CD4-positive, CD25-positive, alpha-beta regulatory T cell (primary cell): Measurements from ENCODE around the gene ANAPC15. TPM values are rescaled to one million over a fixed set of nuclear protein-coding genes. Genes with fewer than 3 reads are reported as not detected.

ENCODE experiments used
- ATAC-seq, 2 donors: fragments of 150-1000 bp; cut with Tn5 transposase; one replicate each; pipeline ENCODE4 v1.10.0; 2021; ENCODE audit warnings: low read depth in 2 of 2, moderate number of reproducible peaks in 2 of 2, moderate library complexity in 1 of 2
- DNase-seq, 3 donors: peaks; one replicate each; pipeline versions ENCODE4 v3.0.0 to v3.0.0-alpha.2; 2012 to 2022; ENCODE audit warnings: mixed read lengths in 1 of 3
- H3K27ac ChIP-seq: one replicate; pipeline ENCODE4 v1.7.0; 2013; ENCODE audit warnings: mild to moderate bottlenecking, low read length; ENCODE audit not compliant: insufficient read depth, poor library complexity, severe bottlenecking
- H3K27me3 ChIP-seq: one replicate; pipeline ENCODE4 v1.7.0; 2013; ENCODE audit warnings: low read length; ENCODE audit not compliant: control insufficient read depth, insufficient read depth
- H3K36me3 ChIP-seq: one replicate; pipeline ENCODE4 v1.7.0; 2013; ENCODE audit warnings: mild to moderate bottlenecking, low read length, moderate library complexity; ENCODE audit not compliant: control insufficient read depth, insufficient read depth
- H3K4me1 ChIP-seq: 2 replicates; pipeline ENCODE4 v1.7.0; 2013; ENCODE audit warnings: mild to moderate bottlenecking, low read length; ENCODE audit not compliant: insufficient read depth, control insufficient read depth, poor library complexity, severe bottlenecking
- H3K4me3 ChIP-seq: one replicate; pipeline ENCODE4 v1.7.0; 2013; ENCODE audit warnings: low read depth, mild to moderate bottlenecking, low read length, moderate library complexity
- H3K9me3 ChIP-seq, 2 experiments: 1 replicate in 1 of 2; 2 replicates in 1 of 2; pipeline ENCODE4 v1.7.0; 2013; ENCODE audit warnings: low read length in 2 of 2, mild to moderate bottlenecking in 1 of 2, moderate library complexity in 1 of 2; ENCODE audit not compliant: control insufficient read depth in 2 of 2
- H3K27ac Mint-ChIP-seq, 3 donors: one replicate each; pipeline ENCODE4 v1.8.0; 2020 to 2022; ENCODE audit warnings: mild to moderate bottlenecking in 3 of 3, mixed read lengths in 3 of 3, moderate library complexity in 2 of 3
- H3K27me3 Mint-ChIP-seq: one replicate; pipeline ENCODE4 v1.8.0; 2022; ENCODE audit warnings: mild to moderate bottlenecking, mixed read lengths
- H3K36me3 Mint-ChIP-seq: one replicate; pipeline ENCODE4 v1.8.0; 2020; ENCODE audit warnings: mixed read lengths
- H3K4me1 Mint-ChIP-seq, 4 donors: one replicate each; pipeline ENCODE4 v1.8.0; 2020 to 2022; ENCODE audit warnings: mixed read lengths in 4 of 4, mild to moderate bottlenecking in 1 of 4
- H3K4me3 Mint-ChIP-seq, 4 donors: one replicate each; pipeline ENCODE4 v1.8.0; 2020 to 2022; ENCODE audit warnings: mild to moderate bottlenecking in 4 of 4, mixed read lengths in 4 of 4, moderate library complexity in 3 of 4
- H3K9me3 Mint-ChIP-seq, 7 donors: one replicate each; pipeline ENCODE4 v1.8.0; 2020 to 2022; ENCODE audit warnings: mixed read lengths in 7 of 7, mild to moderate bottlenecking in 3 of 7, moderate library complexity in 2 of 7
- polyA plus RNA-seq, 4 donors: library from polyadenylated mRNA; unstranded; fragments of 300-500 nt; fragmentation: Illumina TruSeq; gene quantifications; one replicate each; pipeline ENCODE4 v1.2.3, GENCODE V29; 2021
- total RNA-seq: library from RNA; stranded (reverse); gene quantifications from one replicate; pipeline ENCODE4 v1.2.3, GENCODE V29; 2022

ANAPC15 gene
- total and polyA plus RNA-seq, 5 donors from 2014 or later: 46.3 to 103 (median 96.7) TPM

DNA sequence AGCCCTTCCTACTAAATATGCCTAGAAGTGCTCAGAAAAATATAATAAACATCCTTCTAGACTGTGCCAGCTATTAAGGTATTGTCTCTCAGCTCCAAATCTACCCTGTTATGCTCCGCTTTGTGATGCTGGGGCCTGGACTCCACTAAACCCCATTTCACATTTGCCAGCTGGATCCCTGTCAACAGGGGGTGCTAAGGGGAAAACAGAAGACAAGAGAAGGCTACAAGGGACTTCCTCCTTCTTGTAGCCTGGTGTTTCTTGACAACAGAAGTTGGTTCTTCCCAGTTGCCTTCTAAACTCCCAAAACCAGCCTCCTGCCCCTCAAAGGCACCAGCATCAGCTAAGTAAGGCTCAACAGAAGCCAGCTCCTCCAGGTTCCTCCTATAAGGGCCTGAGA is 37.4 kb downstream of the ANAPC15 start:
- Mint-ChIP-seq H3K27ac (peak overlapping the region in 2 of 3 donors; percentile 43 to 85), H3K36me3 (peaks cover 18% of the 10 kb centered on the region), H3K27me3 (peaks cover 4% of the 10 kb centered on the region), H3K4me3 (peak overlapping the region in 1 of 4 donors; percentile 26), H3K4me1 (peaks cover 22 to 73% (median 53%) of the 10 kb centered on the region in 4 donors), H3K9me3 (no peaks in the 10 kb centered on the region)
- Histone ChIP-seq H3K4me1 (peaks cover 17% of the 10 kb centered on the region), H3K9me3 (no peaks in the 10 kb centered on the region), H3K36me3 (no peaks in the 10 kb centered on the region), H3K27me3 (no peaks in the 10 kb centered on the region), H3K4me3 (no peak overlapping the region), H3K27ac (no peak overlapping the region)
- DNase-seq: peak in 1 of 3 donors; percentile 22
- no peak for ATAC-seq

DNA sequence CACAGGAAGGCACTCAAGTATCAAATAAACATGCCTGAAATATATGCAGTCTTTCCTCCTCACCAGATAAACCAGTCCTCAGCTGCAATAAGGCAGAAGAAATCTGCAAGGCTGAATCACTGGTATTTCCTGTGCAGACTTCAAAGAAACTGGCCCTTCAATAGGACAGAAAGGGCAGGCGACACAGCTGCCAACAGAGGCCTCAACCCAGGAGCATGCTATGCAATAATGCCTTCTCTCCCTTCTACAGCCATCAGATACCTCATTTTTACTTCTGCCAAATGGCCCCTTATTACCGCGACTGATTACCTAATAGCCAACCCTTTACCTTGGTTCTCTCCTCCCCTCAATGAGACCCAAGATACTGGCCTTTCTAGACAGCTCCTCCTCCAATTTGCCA is 40.1 kb downstream of the ANAPC15 start:
- Mint-ChIP-seq H3K4me3 (peak overlapping the region in 1 of 4 donors; percentile 40), H3K27me3 (peaks cover 4% of the 10 kb centered on the region), H3K36me3 (peaks cover 31% of the 10 kb centered on the region), H3K27ac (peak overlapping the region; percentile 27 to 82 (median 41)), H3K9me3 (no peaks in the 10 kb centered on the region), H3K4me1 (peaks cover 31 to 69% (median 53%) of the 10 kb centered on the region in 4 donors)
- peak in 1 of 3 donors; percentile 55 for DNase-seq
- Histone ChIP-seq H3K4me3 (peak overlapping the region; percentile 29), H3K9me3 (no peaks in the 10 kb centered on the region), H3K27me3 (no peaks in the 10 kb centered on the region), H3K27ac (no peak overlapping the region), H3K4me1 (peaks cover 9% of the 10 kb centered on the region), H3K36me3 (no peaks in the 10 kb centered on the region)
- peak; percentile 63 to 66 for ATAC-seq

DNA sequence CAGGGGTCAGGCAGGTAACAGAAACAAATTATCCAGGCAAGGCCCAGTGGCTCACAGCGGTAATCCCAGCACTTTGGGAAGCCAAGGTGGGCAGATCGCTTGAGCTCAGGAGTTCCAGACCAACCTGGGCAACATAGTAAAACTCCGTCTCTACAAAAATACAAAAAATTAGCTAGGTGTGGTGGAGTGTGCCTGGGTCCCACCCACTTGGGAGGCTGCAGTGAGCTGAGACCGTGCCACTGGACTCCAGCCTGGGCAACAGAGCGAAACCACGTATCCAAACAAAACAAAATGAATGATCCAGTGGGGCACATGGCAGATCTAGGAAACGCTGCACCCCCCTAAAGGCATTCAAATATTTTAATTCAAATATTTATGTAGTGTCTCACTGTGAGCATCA is 42.0 kb downstream of the ANAPC15 start:
- Mint-ChIP-seq H3K9me3 (no peaks in the 10 kb centered on the region), H3K27ac (peak overlapping the region in 2 of 3 donors; percentile 35 to 83), H3K4me3 (no peak overlapping the region), H3K27me3 (peaks cover 4% of the 10 kb centered on the region), H3K4me1 (peaks cover 23 to 57% (median 44%) of the 10 kb centered on the region in 4 donors), H3K36me3 (peaks cover 32% of the 10 kb centered on the region)
- Histone ChIP-seq H3K9me3 (no peaks in the 10 kb centered on the region), H3K27ac (no peak overlapping the region), H3K36me3 (peaks cover 2% of the 10 kb centered on the region), H3K4me1 (peaks cover 9% of the 10 kb centered on the region), H3K4me3 (no peak overlapping the region), H3K27me3 (no peaks in the 10 kb centered on the region)
- no peak for DNase-seq
- no peak for ATAC-seq

DNA sequence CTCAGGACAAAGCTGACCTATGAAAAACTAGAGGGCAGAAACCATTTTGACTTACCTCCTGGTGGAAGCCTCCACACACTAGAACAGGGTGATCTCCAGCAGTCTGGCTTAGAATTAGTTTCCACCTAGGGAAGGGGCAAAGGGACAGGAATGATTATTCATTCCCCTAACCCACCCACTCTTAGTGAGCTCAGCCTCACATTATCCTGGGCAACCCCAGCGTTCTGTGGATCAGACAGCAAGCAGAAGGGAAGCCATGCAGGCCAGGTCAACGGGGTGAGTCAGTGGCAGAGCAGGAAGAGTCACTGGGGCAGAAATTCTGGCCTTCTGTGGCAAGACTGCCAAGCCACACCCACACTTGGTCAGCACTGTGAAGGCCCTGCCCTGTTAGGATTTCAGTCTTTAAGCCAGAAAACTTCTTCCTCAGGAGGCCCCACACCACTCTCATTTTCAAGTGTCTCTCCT is 42.7 kb downstream of the ANAPC15 start:
- Histone ChIP-seq H3K4me3 (no peak overlapping the region), H3K27me3 (no peaks in the 10 kb centered on the region), H3K4me1 (peaks cover 9% of the 10 kb centered on the region), H3K27ac (no peak overlapping the region), H3K9me3 (no peaks in the 10 kb centered on the region), H3K36me3 (peaks cover 2% of the 10 kb centered on the region)
- ATAC-seq (peak; percentile 41 to 42), DNase-seq (no peak)
- Mint-ChIP-seq H3K36me3 (peaks cover 32% of the 10 kb centered on the region), H3K27ac (peak overlapping the region; percentile 8 to 83 (median 61)), H3K4me3 (peak overlapping the region in 1 of 4 donors; percentile 10), H3K27me3 (peaks cover 4% of the 10 kb centered on the region), H3K9me3 (no peaks in the 10 kb centered on the region), H3K4me1 (peaks cover 18 to 51% (median 40%) of the 10 kb centered on the region in 4 donors)

DNA sequence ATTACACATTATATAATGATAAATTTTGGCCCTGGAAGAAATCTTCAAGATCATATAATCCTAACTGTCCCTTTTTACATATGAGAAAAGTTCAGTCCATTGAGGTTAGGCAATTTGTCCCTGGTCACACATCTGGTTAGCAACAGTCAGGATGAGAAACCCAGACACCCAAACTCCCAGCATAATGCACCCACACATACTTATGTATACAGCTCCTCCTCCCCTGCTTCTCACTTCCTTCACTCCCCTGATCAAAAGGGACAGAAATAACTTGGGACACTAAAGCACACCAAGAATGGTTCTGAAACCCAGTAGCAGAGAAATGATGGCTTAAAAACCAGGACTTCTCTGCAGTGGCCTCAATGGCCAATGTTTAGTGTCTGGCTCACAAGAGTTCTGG is 43.3 kb downstream of the ANAPC15 start:
- Histone ChIP-seq H3K4me1 (peaks cover 9% of the 10 kb centered on the region), H3K4me3 (no peak overlapping the region), H3K9me3 (no peaks in the 10 kb centered on the region), H3K27ac (no peak overlapping the region), H3K36me3 (peaks cover 2% of the 10 kb centered on the region), H3K27me3 (no peaks in the 10 kb centered on the region)
- Mint-ChIP-seq H3K4me3 (peak overlapping the region in 1 of 4 donors; percentile 10), H3K9me3 (no peaks in the 10 kb centered on the region), H3K27me3 (no peaks in the 10 kb centered on the region), H3K27ac (peak overlapping the region in 2 of 3 donors; percentile 8 to 47), H3K36me3 (peaks cover 32% of the 10 kb centered on the region), H3K4me1 (peaks cover 18 to 50% (median 40%) of the 10 kb centered on the region in 4 donors)
- DNase-seq (no peak), ATAC-seq (no peak)

DNA sequence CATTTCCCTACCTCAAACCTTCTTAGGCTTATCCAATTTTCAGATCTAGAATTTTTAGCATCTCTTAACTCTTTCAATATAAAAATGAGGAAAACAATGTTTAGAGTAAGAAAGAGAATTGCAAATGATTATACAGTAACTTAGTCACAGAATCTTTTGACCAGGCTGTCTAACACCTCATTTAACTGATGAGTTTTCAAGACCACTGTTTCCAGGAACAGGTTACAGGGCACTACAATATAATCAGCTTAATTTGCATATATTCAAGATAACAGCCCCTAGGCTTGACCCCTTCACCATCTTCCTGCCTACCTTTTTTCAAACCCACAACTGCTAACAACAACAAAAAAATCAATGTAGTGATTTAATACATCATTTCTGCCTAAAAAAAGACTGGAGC is 44.8 kb downstream of the ANAPC15 start:
- ATAC-seq: no peak
- H3K36me3 Mint-ChIP-seq: peaks cover 27% of the 10 kb centered on the region

DNA sequence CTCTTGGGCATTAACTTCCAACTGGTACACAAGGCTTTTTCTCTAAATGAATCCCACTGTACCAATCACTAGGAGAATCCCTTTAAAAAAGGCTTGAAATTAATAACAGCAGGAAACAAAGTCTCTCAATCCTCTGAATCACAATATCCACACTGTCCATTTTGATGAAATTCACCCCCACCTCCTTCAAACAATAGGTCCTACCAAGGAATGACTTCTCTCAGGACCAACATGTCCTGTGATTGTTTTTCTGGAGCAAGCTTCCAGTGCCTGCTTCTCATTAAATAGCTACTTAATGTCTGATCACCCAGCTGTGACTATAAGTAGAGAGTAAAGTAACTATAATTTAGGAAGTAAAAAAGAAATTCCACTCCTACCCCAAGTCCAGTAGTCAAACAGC is 45.2 kb downstream of the ANAPC15 start:
- Mint-ChIP-seq H3K27ac (peak overlapping the region in 1 of 3 donors; percentile 59), H3K36me3 (peaks cover 27% of the 10 kb centered on the region), H3K4me3 (no peak overlapping the region), H3K27me3 (no peaks in the 10 kb centered on the region), H3K9me3 (no peaks in the 10 kb centered on the region), H3K4me1 (peaks cover 18 to 35% (median 32%) of the 10 kb centered on the region in 4 donors)
- no peak overlapping the region for H3K27ac ChIP-seq
- ATAC-seq (no peak), DNase-seq (no peak)
- no peaks in the 10 kb centered on the region for H3K9me3 ChIP-seq
- no peak overlapping the region for H3K4me3 ChIP-seq
- H3K4me1 ChIP-seq: peaks cover 7% of the 10 kb centered on the region
- H3K36me3 ChIP-seq: peaks cover 2% of the 10 kb centered on the region
- no peaks in the 10 kb centered on the region for H3K27me3 ChIP-seq

More for the DNA sequence above, 44.8 kb downstream of the ANAPC15 start:
- H3K36me3 ChIP-seq: peaks cover 2% of the 10 kb centered on the region
- H3K27me3 ChIP-seq: no peaks in the 10 kb centered on the region
- H3K27ac Mint-ChIP-seq: peak overlapping the region in 1 of 3 donors; percentile 59
- no peaks in the 10 kb centered on the region for H3K9me3 ChIP-seq
- H3K4me1 Mint-ChIP-seq: peaks cover 18 to 39% (median 35%) of the 10 kb centered on the region in 4 donors
- no peak for DNase-seq
- peaks cover 9% of the 10 kb centered on the region for H3K4me1 ChIP-seq
- no peaks in the 10 kb centered on the region for H3K9me3 Mint-ChIP-seq
- H3K27me3 Mint-ChIP-seq: no peaks in the 10 kb centered on the region
- no peak overlapping the region for H3K27ac ChIP-seq
- H3K4me3 ChIP-seq: no peak overlapping the region
- no peak overlapping the region for H3K4me3 Mint-ChIP-seq

DNA sequence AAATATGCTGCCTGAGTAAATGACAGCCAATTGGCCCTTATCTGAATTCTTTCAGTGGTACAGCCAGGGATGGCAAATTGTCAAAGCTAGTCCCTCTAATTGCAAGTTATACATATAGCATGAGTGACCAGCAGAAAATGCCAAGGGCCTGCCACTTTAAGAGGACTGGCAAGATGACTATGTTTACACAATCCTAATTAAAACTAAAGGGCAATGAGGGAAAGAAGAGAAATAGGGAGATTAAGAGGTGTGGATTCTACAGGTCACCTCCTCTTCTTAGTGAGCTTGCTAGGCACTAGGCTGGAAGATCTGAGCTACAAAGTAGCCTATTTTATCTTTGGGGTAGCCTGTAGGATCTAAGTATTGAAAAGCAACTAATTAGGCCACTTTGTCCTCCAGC is 45.6 kb downstream of the ANAPC15 start:
- Histone ChIP-seq H3K9me3 (no peaks in the 10 kb centered on the region), H3K36me3 (peaks cover 2% of the 10 kb centered on the region), H3K4me1 (peaks cover 3% of the 10 kb centered on the region), H3K27ac (no peak overlapping the region), H3K27me3 (no peaks in the 10 kb centered on the region), H3K4me3 (no peak overlapping the region)
- H3K9me3 Mint-ChIP-seq: no peaks in the 10 kb centered on the region
- peaks cover 30% of the 10 kb centered on the region for H3K36me3 Mint-ChIP-seq
- H3K27ac Mint-ChIP-seq: peak overlapping the region in 1 of 3 donors; percentile 59
- no peaks in the 10 kb centered on the region for H3K27me3 Mint-ChIP-seq
- H3K4me1 Mint-ChIP-seq: peaks cover 18 to 31% (median 29%) of the 10 kb centered on the region in 4 donors
- H3K4me3 Mint-ChIP-seq: no peak overlapping the region
- no peak for ATAC-seq
- no peak for DNase-seq
